Activated naive CD4-positive, alpha-beta T cell treated with anti-CD3 and anti-CD28 coated beads, Interleukin-2, amount 50 U/mL, for 24 hours (primary cell): ENCODE measurements around the gene GNPTAB.
A peak's percentile ranks its signal among the peaks of the same experiment; 100 is the strongest.
"Not testable (repeated sequence)": the region's sequence is repeated elsewhere in the genome, so short reads cannot be mapped to it uniquely, and the experiment has no call there.

Experiments used
- H3K27ac Mint-ChIP-seq: one replicate; pipeline ENCODE4 v1.8.0; 2021; ENCODE audit warnings: mild to moderate bottlenecking, mixed read lengths
- H3K27me3 Mint-ChIP-seq: one replicate; pipeline ENCODE4 v1.8.0; 2021; ENCODE audit warnings: mixed read lengths
- H3K36me3 Mint-ChIP-seq: one replicate; pipeline ENCODE4 v1.8.0; 2021; ENCODE audit warnings: mixed read lengths
- H3K4me1 Mint-ChIP-seq: one replicate; pipeline ENCODE4 v1.8.0; 2021; ENCODE audit warnings: mixed read lengths
- H3K4me3 Mint-ChIP-seq: one replicate; pipeline ENCODE4 v1.8.0; 2021; ENCODE audit warnings: mild to moderate bottlenecking, mixed read lengths
- H3K9me3 Mint-ChIP-seq: one replicate; pipeline ENCODE4 v1.8.0; 2021; ENCODE audit warnings: mixed read lengths

Gene GNPTAB

DNA sequence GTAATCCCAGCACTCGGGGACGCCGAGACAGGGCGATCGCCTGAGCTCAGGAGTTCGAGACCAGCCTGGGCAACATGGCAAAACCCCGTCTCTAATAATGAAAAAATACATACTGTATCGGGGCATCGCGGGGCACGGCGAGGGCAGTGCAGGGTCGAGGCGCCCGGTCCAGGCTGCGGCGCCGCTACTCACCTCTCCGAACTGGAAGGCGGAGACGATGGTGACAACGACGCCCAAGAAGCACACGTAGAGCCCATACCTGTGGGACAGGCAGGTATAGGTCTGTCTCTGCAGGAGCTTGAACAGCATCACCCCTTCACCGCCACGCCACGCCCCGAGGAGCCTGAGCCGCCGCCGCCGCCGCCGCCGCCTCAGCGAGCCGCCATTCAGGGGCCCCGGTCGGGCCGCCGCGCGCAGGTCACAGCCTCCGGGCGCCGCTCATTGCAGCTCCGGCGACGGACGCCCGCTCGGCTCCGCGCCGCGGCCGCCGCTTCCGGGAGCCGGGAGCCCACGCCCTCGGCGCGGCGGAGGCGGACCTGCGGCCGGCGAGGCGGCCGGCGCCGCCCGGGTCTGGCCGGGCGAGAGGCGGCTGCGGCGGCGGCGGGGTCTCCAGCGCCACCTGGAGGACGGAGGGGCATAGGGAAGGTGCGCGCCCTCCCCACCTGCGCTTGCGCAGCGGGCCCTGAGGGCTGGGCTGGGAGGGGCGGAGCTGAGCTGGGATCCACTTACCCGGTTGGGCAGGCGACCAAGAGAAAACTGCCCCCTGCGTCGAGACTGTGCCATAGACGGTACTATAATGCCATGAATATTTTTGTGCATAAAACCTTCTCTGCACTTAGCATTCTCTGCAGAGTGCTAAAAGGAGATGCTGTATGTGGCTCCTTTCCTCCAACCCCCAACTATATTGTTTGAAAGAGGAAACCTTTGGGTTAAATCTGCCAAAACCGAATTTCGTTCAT lies at the start of gene GNPTAB:
TSS of gene GNPTAB (minus strand) at position 593 of the 959 bp plus-strand sequence. CDS start at position 309, 284 bp downstream.
- peak within 1 kb of the TSS; percentile 92 for H3K27ac Mint-ChIP-seq
- H3K36me3 Mint-ChIP-seq: no peaks in the 10 kb centered on the region
- H3K4me3 Mint-ChIP-seq: peak within 1 kb of the TSS; percentile 98
- no peaks in the 10 kb centered on the region for H3K27me3 Mint-ChIP-seq
- no peaks in the 10 kb centered on the region for H3K9me3 Mint-ChIP-seq
- H3K4me1 Mint-ChIP-seq: peaks cover 47% of the 10 kb centered on the region

DNA sequence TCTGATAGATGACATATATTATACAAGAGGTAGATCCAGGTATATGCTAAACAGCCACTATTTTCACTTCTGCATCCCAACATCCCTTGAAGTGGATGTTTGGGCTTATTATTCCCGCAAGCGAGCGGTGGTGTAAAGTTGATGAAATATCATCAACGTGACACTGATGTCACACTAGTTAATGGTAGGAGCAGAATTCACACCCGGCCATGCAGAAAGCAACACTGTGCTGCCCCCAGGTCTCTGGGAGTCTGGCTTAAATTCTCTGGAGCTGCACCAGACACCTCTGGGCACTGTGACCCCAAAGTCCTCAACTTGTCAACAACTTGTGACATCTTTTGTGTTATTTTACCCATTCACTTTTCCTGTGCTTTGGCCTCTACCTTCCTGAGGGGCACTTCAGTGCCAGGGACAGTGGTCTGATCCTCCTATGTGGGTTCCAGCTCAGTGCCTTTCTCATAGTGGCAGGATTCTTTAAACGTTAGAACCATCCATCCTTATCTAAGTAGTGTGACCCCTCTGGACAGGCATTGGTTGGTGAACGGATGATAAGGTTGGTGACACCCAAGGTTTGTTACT lies 47.6 kb upstream of the GNPTAB start:
- H3K36me3 Mint-ChIP-seq: no peaks in the 10 kb centered on the region
- H3K9me3 Mint-ChIP-seq: no peaks in the 10 kb centered on the region
- H3K27me3 Mint-ChIP-seq: no peaks in the 10 kb centered on the region
- H3K4me1 Mint-ChIP-seq: peaks cover 11% of the 10 kb centered on the region
- H3K27ac Mint-ChIP-seq: no peak overlapping the region
- peak overlapping the region; percentile 91 for H3K4me3 Mint-ChIP-seq

DNA sequence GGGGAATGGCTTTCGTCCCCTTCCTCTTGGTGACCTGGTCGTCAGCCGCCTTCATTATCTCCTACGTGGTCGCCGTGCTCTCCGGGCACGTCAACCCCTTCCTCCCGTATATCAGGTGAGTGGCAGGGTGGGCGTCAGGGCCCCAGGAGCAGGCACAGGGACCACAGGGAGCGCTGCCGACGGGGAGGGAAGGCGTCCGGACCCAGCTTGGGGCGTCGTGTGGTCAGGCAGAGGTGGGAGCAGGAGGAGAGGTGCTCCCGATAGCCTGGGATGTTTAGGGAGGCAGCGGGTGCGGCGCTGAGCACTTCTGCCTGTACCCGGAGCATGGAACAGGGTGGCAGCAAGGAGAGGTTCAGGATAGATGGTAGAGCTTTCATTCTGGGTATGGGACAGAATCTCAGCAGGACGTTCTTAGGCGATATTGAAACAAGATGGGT lies 47.1 kb upstream of the GNPTAB start:
- Mint-ChIP-seq H3K27ac (peak overlapping the region; percentile 82), H3K4me1 (peaks cover 11% of the 10 kb centered on the region), H3K36me3 (no peaks in the 10 kb centered on the region), H3K27me3 (no peaks in the 10 kb centered on the region), H3K9me3 (no peaks in the 10 kb centered on the region), H3K4me3 (peak overlapping the region; percentile 91)

DNA sequence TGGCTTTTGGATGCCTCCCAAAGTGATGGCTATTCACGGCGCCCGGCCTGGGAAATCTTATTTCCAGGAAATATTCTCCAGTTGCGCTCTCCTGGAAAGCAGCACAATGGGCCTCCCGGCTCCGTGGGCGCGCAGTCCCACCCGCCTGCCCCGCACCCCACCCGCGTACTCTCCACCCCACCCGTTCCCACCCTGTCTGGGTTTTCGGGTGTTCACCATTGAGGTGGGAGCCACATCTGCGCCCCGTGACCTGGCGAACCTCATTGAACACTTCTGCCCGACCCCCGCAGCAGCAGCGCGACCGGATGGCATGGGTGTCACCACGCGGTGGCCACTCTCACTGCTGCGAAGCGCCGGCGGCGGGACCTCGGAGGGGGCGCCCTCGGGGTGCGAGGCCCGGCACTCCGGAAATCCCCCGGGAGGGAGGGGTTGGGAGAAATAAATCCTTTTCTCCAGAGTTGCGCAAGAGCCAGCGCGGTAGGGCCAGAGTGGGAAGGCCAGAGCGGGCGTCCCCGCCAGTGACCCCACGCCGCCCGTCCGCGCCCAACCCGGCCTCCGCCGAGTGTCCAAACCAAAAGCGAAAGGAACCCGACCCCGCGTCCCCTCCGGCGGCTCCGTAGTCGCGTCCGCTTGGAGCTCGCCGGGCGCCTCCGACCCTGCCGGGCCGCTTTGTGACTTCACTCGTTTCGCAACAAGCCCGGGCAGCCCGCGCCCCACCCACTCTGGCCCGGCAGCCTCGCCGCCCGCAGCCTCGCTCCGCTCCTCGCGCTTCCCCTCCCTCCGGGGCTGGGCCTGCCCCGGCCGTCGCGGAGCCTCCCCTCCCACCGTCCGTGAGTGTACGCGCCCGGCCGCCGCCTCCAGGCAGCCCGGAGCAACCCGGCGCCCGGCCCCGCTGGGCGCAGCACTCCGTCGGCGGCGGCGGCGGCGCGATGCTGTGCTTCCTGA lies 46.4 kb upstream of the GNPTAB start, which contains the start of gene DRAM1:
TSS of gene DRAM1 (plus strand) at position 720 of the 945 bp plus-strand sequence. CDS start at position 930, 210 bp downstream.
- Mint-ChIP-seq H3K4me3 (peak within 1 kb of the TSS; percentile 91), H3K27ac (peak within 1 kb of the TSS; percentile 82), H3K36me3 (no peaks in the 10 kb centered on the region), H3K27me3 (no peaks in the 10 kb centered on the region), H3K4me1 (peaks cover 11% of the 10 kb centered on the region), H3K9me3 (no peaks in the 10 kb centered on the region)

DNA sequence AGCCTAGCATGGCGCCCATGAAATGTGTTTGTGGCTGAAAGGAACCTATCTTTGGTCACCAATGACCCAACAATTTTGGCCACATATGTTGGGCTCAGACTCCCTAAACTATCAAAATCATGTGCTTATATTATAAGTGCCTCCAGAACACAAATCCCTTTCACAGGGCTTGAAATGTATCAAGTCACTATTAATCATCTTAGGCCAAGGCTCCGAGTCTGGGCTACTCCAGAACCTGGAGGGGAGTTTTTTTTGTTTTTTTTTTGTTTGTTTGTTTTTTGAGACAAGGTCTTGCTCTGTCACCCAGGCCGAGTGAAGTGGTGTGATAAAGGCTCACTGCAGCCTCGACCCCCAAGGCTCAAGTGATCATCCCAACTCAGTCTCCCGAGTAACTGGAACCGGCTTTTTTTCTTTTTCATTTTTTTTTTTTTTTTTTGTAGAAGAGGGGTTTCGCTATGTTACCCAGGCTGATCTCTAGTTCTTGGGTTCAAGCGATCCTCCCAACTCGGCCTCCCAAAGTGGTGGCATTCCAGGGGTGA lies 45.6 kb upstream of the GNPTAB start:
- H3K4me3 Mint-ChIP-seq: peak overlapping the region; percentile 63
- H3K36me3 Mint-ChIP-seq: no peaks in the 10 kb centered on the region
- H3K27ac Mint-ChIP-seq: peak overlapping the region; percentile 30
- no peaks in the 10 kb centered on the region for H3K9me3 Mint-ChIP-seq
- H3K4me1 Mint-ChIP-seq: peaks cover 11% of the 10 kb centered on the region
- H3K27me3 Mint-ChIP-seq: no peaks in the 10 kb centered on the region

DNA sequence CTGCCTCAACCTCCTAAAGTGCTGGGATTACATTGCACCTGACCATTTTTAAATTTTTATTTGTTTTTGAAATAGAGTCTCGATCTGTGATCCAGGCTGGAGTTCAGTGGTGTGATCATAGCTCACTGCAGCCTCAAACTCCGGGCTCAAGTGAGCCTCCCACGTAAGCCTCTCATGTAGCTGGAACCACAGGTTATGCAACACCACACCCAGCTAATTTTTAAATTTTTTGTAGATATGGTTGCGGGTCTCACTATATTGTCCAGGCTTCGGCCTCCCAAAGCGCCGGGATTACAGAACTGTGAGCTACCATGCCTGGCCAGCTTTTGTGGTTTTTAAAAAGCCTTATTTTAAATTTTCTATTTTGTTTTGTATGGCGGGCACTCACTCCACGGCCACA lies 44.4 kb upstream of the GNPTAB start:
- Mint-ChIP-seq H3K27me3 (no peaks in the 10 kb centered on the region), H3K9me3 (no peaks in the 10 kb centered on the region), H3K27ac (no peak overlapping the region), H3K4me1 (peaks cover 11% of the 10 kb centered on the region), H3K4me3 (no peak overlapping the region), H3K36me3 (no peaks in the 10 kb centered on the region)

DNA sequence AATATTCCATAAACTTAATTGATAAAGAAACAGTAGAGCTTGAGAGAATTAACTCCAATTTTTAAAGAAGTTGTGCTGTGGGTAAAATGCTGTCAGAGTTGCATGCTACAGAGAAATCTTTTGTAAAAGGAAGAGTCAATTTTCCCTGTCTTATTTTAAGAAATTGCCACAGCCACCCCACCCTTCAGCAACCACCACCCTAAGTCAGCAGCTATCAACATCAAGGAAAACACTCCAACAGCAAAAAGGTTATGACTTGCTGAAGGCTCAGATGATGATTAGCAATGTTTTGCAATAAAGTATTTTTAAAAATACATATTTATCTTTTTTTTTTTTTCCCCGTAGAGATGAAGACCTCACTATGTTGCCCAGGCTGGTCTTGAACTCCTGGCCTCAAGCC lies 40.2 kb upstream of the GNPTAB start:
- Mint-ChIP-seq H3K36me3 (no peaks in the 10 kb centered on the region), H3K9me3 (no peaks in the 10 kb centered on the region), H3K4me1 (no peaks in the 10 kb centered on the region), H3K4me3 (no peak overlapping the region), H3K27me3 (no peaks in the 10 kb centered on the region), H3K27ac (no peak overlapping the region)

DNA sequence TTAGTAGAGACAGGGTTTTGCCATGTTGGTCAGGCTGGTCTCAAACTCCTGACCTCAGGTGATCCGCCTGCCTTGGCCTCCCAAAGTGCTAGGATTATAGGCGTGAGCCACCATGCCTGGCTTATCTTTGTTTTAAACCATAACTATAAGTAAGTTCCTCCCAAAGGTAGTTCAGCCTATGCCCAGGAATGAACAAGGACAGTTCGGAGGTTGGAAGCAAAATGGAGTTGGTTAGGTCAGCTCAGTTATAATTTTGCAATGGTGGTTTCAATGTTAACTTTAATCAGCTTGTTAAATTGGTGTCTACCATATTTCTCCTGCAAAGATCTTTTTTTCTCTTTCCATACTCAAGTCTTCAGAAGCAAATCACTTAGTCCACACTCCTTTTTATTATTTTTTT lies 36.9 kb upstream of the GNPTAB start:
- H3K36me3 Mint-ChIP-seq, H3K4me1 Mint-ChIP-seq, H3K27me3 Mint-ChIP-seq, H3K9me3 Mint-ChIP-seq, H3K4me3 Mint-ChIP-seq, H3K27ac Mint-ChIP-seq: not testable (repeated sequence)

DNA sequence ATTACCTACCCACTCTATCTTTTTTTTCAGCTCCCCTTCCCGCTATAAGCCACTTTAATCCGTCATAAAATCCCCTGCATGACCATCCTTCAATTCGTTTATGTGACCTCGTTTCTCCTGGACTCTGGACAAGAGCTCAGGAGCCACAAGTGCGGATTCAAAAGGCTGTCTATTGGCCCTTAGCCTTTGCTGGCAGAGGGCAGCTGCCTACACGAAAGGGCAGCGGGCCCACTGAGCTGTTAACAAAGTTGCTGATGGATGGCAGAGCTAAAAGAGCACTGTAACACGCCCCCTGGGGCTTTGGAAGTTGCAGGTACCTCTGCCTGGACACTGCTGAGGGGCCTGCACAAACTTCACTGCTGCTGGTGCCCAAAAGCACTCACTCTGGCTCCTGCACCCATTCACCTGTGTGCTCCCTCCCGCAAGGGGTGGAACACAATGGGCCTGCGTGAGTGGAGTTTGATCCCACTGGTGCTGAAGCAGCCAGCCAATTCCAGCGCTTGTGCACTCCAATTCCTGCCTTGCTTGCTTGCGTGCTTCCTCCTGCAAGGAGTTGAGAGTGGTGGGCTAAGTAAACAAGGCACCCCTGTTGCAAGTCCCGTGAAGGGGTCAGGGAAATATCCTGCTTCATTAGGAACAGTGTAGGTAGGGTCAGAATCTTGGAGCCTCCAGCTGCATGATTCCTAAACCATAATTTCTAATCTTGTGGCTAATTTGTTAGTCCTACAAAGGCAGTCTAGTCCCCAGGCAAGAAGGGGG lies 36.0 kb upstream of the GNPTAB start:
- Mint-ChIP-seq H3K27ac (no peak overlapping the region), H3K4me3 (no peak overlapping the region), H3K9me3 (no peaks in the 10 kb centered on the region), H3K27me3 (no peaks in the 10 kb centered on the region), H3K4me1 (no peaks in the 10 kb centered on the region), H3K36me3 (no peaks in the 10 kb centered on the region)

DNA sequence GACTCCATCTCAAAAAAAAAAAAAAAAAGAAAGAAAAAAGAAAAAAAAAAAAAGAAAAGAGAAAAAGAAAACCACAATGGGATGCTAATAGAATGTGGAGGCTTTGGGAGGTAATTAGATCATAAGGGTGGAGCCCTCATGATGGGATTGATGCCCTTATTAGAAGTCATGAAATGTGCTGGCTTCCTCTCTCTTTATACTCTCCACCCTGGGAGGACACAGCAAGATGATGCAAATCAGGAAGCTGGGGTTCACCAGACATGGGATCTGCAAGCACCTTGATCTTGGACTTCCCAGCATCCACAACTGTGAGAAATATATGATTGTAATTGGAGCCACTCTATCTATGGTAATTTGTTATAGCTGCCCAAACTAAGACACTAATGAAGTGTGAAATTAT lies 33.2 kb upstream of the GNPTAB start:
- no peak overlapping the region for H3K4me3 Mint-ChIP-seq
- no peaks in the 10 kb centered on the region for H3K27me3 Mint-ChIP-seq
- H3K36me3 Mint-ChIP-seq: no peaks in the 10 kb centered on the region
- H3K27ac Mint-ChIP-seq: no peak overlapping the region
- no peaks in the 10 kb centered on the region for H3K9me3 Mint-ChIP-seq
- no peaks in the 10 kb centered on the region for H3K4me1 Mint-ChIP-seq

DNA sequence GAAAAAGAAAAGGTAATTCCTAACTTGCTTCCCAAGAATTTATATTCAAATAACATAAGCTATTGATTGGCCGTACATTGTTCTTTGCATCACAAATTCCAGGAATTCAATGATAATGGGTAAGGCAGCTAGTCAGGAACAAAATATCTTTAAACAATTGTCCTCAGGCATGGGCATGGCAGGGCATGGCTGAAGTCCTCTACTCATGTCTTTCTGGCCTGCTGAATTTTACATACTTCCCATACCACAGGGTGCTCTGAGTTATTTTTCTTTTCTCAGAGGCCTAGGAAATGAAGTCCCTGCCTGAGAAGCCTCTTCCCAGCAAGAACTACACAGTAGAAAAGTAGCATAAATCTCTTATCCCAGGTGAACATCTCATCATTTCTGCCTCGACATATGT lies 31.5 kb upstream of the GNPTAB start:
- Mint-ChIP-seq H3K9me3 (no peaks in the 10 kb centered on the region), H3K4me1 (no peaks in the 10 kb centered on the region), H3K4me3 (no peak overlapping the region), H3K27ac (no peak overlapping the region), H3K27me3 (no peaks in the 10 kb centered on the region), H3K36me3 (no peaks in the 10 kb centered on the region)

DNA sequence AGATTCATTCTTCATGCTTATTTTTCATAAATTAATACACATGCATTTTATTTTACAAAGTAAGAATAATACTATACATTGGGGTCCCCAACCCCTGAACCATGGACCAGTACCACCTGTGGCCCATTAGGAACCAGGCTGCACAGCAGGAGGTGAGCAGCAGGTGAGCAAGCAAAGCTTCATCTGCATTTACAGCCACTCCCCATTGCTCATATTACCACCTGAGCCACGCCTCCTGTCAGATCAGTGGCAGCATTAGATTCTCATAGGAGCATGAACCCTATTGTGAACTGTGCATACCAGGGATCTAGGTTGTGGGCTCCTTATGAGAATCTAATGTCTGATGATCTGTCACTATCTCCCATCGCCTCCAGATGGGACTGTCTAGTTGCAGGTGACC lies 30.9 kb upstream of the GNPTAB start:
- H3K27ac Mint-ChIP-seq, H3K9me3 Mint-ChIP-seq, H3K4me3 Mint-ChIP-seq, H3K36me3 Mint-ChIP-seq, H3K27me3 Mint-ChIP-seq, H3K4me1 Mint-ChIP-seq: not testable (repeated sequence)

DNA sequence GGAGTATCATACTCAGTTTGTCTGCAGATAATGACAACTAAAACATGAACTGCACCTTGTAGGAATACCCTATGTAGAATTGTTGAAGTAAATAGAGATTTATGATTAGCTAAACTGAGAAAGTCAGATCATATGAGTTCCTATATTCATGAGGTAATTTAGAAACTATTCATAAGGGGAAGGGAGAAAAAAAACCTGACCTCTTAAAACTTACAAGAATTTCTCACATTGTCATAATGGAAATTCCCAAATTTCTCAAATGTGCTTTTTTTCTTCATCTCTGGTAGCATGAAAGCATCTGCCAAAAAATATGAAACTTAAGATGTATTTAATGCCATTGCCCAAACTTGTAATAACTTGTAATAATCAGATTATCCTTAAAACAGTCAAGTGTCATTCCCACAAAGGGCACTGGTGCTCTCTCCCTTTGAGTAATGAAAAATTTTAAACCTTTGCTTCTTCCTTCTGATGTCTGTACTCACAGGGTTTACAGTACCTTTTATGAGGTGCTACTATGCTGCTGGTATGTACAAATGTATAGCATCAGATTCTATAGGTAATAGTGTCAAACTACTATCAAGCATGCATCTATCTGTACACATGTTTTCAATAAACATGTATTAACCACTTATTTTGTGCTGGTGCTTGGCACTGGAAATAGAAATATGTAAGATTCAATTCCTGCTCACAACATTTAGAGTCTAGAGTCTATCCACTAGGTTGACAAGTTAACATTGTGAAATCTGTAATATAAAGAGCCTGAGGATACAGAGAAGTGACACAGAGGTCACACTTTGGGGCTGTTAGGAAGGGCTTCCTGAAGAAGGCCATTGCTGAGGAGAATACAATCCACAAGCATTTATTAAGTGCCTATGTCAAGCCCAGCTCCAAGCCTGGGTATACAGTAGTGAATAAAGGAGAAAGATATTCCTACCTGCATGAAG lies 29.2 kb upstream of the GNPTAB start:
- no peak overlapping the region for H3K4me3 Mint-ChIP-seq
- H3K27me3 Mint-ChIP-seq: no peaks in the 10 kb centered on the region

DNA sequence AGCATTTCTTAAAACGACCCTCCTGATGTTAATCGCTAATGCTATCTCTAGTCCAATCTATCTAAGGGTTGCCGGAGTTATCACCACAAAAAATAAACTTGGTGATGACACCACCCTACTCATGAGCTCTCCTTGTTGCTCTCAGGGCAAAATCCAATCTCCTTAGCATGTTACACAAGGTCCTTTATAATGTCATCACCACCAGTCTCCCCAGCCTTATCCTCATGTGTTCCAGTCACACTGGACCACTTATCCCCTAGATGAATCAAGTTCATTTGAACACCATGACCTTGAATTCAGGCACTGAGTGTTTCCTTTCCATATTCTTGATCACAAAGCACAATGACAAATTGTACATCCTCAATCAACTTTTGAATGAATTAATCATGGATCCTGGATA lies 27.6 kb upstream of the GNPTAB start:
- no peaks in the 10 kb centered on the region for H3K9me3 Mint-ChIP-seq
- no peaks in the 10 kb centered on the region for H3K36me3 Mint-ChIP-seq
- H3K4me3 Mint-ChIP-seq: no peak overlapping the region
- no peaks in the 10 kb centered on the region for H3K27me3 Mint-ChIP-seq
- no peaks in the 10 kb centered on the region for H3K4me1 Mint-ChIP-seq
- H3K27ac Mint-ChIP-seq: no peak overlapping the region

More for the DNA sequence above, 29.2 kb upstream of the GNPTAB start:
- Mint-ChIP-seq H3K36me3 (no peaks in the 10 kb centered on the region), H3K4me1 (no peaks in the 10 kb centered on the region), H3K9me3 (no peaks in the 10 kb centered on the region), H3K27ac (no peak overlapping the region)
